GM12878 (cell line): ENCODE data around the gene ZNF311. TPM values are rescaled to one million over a fixed set of nuclear protein-coding genes. Genes with fewer than 3 reads are reported as not detected.
A peak's percentile ranks its signal among the peaks of the same experiment; 100 is the strongest.
"Not testable (repeated sequence)": the region's sequence is repeated elsewhere in the genome, so short reads cannot be mapped to it uniquely, and the experiment has no call there.

Experiments used
- ATAC-seq: fragments of 200-7000 bp; cut with Tn5 transposase; 3 replicates; pipeline ENCODE4 v1.9.1; 2020; ENCODE audit warnings: mild to moderate bottlenecking, moderate library complexity
- BruUV-seq: library from RNA; stranded (reverse); fragments of 400-500 nt; replicated peaks from 2 replicates; lab custom pipeline; 2021; lab: Mats Ljungman, UMichigan
- CTCF ChIA-PET: fragments of 300-600 bp; sonication (Branson Sonifier 250); formaldehyde crosslinking; extraction: SDS; loops from one replicate; lab custom pipeline; 2021; ENCODE audit warnings: inconsistent platforms; lab: Yijun Ruan, JAX
- POLR2A ChIA-PET: fragments of 350-600 bp; formaldehyde crosslinking; extraction: SDS; loops from one replicate; lab custom pipeline; 2021; ENCODE audit warnings: inconsistent platforms; lab: Charles Lee
- RAD21 ChIA-PET: fragments of 300-600 bp; sonication (Branson Sonifier 250); formaldehyde crosslinking; loops from one replicate; lab custom pipeline; 2023; ENCODE audit warnings: antibody characterized with exemption; ENCODE audit not compliant: unreplicated experiment; lab: Charles Lee
- SMC1A ChIA-PET: fragments of 300-600 bp; sonication (Branson Sonifier 250); formaldehyde crosslinking; loops from one replicate; lab custom pipeline; 2023; ENCODE audit not compliant: unreplicated experiment, uncharacterized antibody; lab: Charles Lee
- DNase-seq: peaks from one replicate; pipeline ENCODE4 v3.0.0-alpha.2; 2011; ENCODE audit warnings: low read depth, low spot score
- FAIRE-seq: peaks from 3 replicates; lab custom pipeline; 2011; peaks lifted over from hg19 to GRCh38; lab: Jason Lieb, UNC
- H2AFZ ChIP-seq: 2 replicates; pipeline ENCODE4 v1.6.0; 2011; ENCODE audit warnings: low read depth, low read length, control low read depth; ENCODE audit not compliant: control insufficient read depth
- H3K27ac ChIP-seq: 2 replicates; pipeline ENCODE4 v1.5.1; 2011; ENCODE audit warnings: control low read depth; ENCODE audit not compliant: control insufficient read depth, insufficient read depth
- H3K27me3 ChIP-seq, 2 experiments: replicated peaks in 1 of 2; 2 replicates each; pipeline versions ENCODE4 v1.6.0 to v1.6.1; 2011; ENCODE audit warnings: low read length in 1 of 2; ENCODE audit not compliant: control insufficient read depth in 2 of 2, insufficient read depth in 2 of 2
- H3K36me3 ChIP-seq, 2 experiments: 2 replicates each; pipeline ENCODE4 v1.5.1; 2011; ENCODE audit warnings: low read length in 1 of 2; ENCODE audit not compliant: control insufficient read depth in 2 of 2, insufficient read depth in 2 of 2
- H3K4me1 ChIP-seq: 2 replicates; pipeline ENCODE4 v1.6.1; 2011; ENCODE audit warnings: mild to moderate bottlenecking, low read length, moderate library complexity, mixed read lengths; ENCODE audit not compliant: control insufficient read depth, insufficient read depth
- H3K4me2 ChIP-seq: 2 replicates; pipeline ENCODE4 v1.6.0; 2011; ENCODE audit warnings: control low read depth; ENCODE audit not compliant: control insufficient read depth, insufficient read depth
- H3K4me3 ChIP-seq: fragments of 200-600 bp; sonication (generic); 2 replicates; pipeline ENCODE4 v1.5.1; 2016
- H3K79me2 ChIP-seq: 2 replicates; pipeline ENCODE4 v1.6.0; 2011; ENCODE audit warnings: low read length; ENCODE audit not compliant: control insufficient read depth, insufficient read depth
- H3K9ac ChIP-seq: 2 replicates; pipeline ENCODE4 v1.8.0; 2011; ENCODE audit warnings: low read length, control low read depth, mixed read lengths; ENCODE audit not compliant: control insufficient read depth, insufficient read depth
- H3K9me3 ChIP-seq: replicated peaks from 3 replicates; pipeline ENCODE4 v1.5.1; 2011; ENCODE audit warnings: mild to moderate bottlenecking, low read length; ENCODE audit not compliant: control insufficient read depth, insufficient read depth
- H4K20me1 ChIP-seq: 2 replicates; pipeline ENCODE4 v1.6.0; 2011; ENCODE audit not compliant: control insufficient read depth, insufficient read depth
- CEBPZ ChIP-seq: fragments of 150-350 bp; IDR thresholded peaks from 2 replicates; pipeline ENCODE4 v1.6.1; 2016; ENCODE audit warnings: low read depth, low read length
- E2F4 ChIP-seq: IDR thresholded peaks from 2 replicates; pipeline ENCODE4 v1.6.1; 2012; ENCODE audit warnings: low read depth, low read length, improper control_type of control experiment
- GABPA ChIP-seq: IDR thresholded peaks from 2 replicates; pipeline ENCODE4 v1.6.1; 2014; ENCODE audit warnings: antibody characterized with exemption, low read depth, mild to moderate bottlenecking, inconsistent platforms
- NR2C2 ChIP-seq: IDR thresholded peaks from 2 replicates; pipeline ENCODE4 v1.6.1; 2011; ENCODE audit warnings: borderline replicate concordance, low read depth; ENCODE audit not compliant: control insufficient read depth, insufficient read length
- SPI1 ChIP-seq: IDR thresholded peaks from 2 replicates; pipeline ENCODE4 v1.6.1; 2011; ENCODE audit warnings: low read depth, mild to moderate bottlenecking, low read length, moderate library complexity, borderline replicate concordance; ENCODE audit not compliant: insufficient read depth
- WGBS: methylation state at CpG from one replicate; pipeline ENCODE4 v1.1.6; 2016; ENCODE audit warnings: low lambda C conversion rate; ENCODE audit not compliant: insufficient replicate concordance, insufficient coverage; ENCODE audit errors: missing lambda C conversion rate; 5-methylcytosine and 5-hydroxymethylcytosine counted together
- in situ Hi-C: fragments of 300-500 bp; cut with MboI; formaldehyde crosslinking; loops from 9 replicates; pipeline ENCODE4 v1.14.3; 2018; ENCODE audit warnings: mixed read lengths
- intact Hi-C: fragments of 100-400 bp; cut with micrococcal nuclease; formaldehyde crosslinking; loops from one replicate; pipeline ENCODE4 v1.14.2; 2022; ENCODE audit not compliant: unreplicated experiment
- polyA plus RNA-seq, 11 experiments: library from polyadenylated mRNA; depleted of rRNA in 4 of 11; unstranded in 6 of 11; stranded (reverse) in 5 of 11; fragments of >200 nt; fragmentation: Nextera tagmentation in 4 of 11; fragmentation: Illumina TruSeq in 1 of 11; extraction: Ambion mirVana in 4 of 11; extraction: Trizol in 1 of 11; gene quantifications; 1 replicate in 1 of 11; 2 replicates in 10 of 11; pipeline versions ENCODE4 v1.2.1 to v1.2.3, GENCODE V29; 2011 to 2016; ENCODE audit warnings: inconsistent platforms in 2 of 11, missing spikeins in 2 of 11, low read depth in 1 of 11
- total RNA-seq, 4 experiments: library from RNA; depleted of rRNA in 3 of 4; stranded (reverse); fragments of >200 nt in 3 of 4; fragmentation: Illumina TruSeq in 1 of 4; extraction: Trizol in 1 of 4; gene quantifications; 2 replicates each; pipeline versions ENCODE4 v1.2.1 to v1.2.3, GENCODE V29; 2013 to 2021

Gene ZNF311
- total and polyA plus RNA-seq, 10 of the 15 experiments (the other 5 are each of a cell fraction or from before 2014, with no cell fraction given), result 0.07 TPM; not detected in 9

DNA sequence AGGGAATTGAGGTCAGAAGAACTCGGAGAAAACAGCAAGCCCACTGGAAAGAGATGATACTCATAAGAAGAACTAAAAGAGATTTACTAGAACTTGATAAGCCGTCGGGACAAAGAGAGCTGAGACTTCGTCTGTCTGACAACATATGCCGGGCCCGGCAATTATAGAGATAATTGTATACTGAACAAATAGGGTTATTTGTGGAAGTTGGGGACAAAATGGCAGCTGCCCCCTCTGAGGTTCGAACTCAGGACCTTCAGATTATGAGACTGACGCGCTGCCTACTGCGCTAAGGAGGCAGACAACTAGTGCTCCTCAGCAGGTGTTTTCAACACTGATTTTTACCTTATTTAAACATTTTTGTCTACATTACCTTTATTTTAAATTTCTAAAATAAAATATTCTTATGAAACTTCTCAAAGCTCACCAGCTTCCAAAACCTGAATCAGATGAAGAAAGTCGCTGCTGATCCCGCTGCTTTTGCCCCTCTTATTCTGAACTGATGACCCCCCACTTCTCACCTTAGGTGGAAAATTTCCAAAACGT, 52.0 kb downstream of the ZNF311 start (continued):
- TF ChIP-seq CEBPZ, result no peak
- TF ChIP-seq GABPA, result peak; percentile 48; the same call in 1 of the 2 replicates
- no peak for TF ChIP-seq E2F4
- TF ChIP-seq SPI1, result no peak
- TF ChIP-seq NR2C2, result no peak

DNA sequence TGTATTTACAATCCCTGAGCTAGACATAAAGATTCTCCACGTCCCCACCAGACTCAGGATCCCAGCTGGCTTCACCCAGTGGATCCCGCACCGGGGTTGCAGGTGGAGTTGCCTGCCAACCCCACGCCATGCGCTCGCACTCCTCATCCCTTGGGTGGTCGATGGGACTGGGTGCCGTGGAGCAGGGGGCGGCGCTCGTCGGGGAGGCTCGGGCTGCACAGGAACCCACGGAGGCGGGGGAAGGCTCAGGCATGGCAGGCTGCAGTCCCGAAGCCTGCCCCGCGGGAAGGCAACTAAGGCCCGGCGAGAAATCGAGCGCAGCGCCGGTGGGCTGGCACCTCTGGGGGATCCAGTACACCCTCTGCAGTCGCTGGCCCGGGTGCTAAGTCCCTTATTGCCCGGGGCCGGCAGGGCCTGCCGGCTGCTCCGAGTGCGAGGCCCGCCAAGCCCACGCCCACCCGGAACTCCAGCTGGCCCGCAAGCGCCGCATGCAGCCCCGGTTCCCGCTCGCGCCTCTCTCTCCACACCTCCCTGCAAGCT, 55.4 kb downstream of the ZNF311 start:
- CTCF ChIA-PET, H3K4me2 ChIP-seq, H2AFZ ChIP-seq, SMC1A ChIA-PET, FAIRE-seq, H3K9me3 ChIP-seq, ATAC-seq, H3K4me3 ChIP-seq, H3K79me2 ChIP-seq, BruUV-seq, H3K36me3 ChIP-seq, in situ Hi-C loops, POLR2A ChIA-PET, H3K27ac ChIP-seq, H3K27me3 ChIP-seq, H4K20me1 ChIP-seq, H3K9ac ChIP-seq, H3K4me1 ChIP-seq, DNase-seq: not testable (repeated sequence)
- 76% methylated on average over 31 of the region's 41 CpGs for WGBS
- RAD21 ChIA-PET, result interaction anchor here (1.0 kb wide), 1 partner anchor 26 kb away, joined by 3 read pairs; the partner anchor contains the start of gene TRIM27
- intact Hi-C loops, result loop anchor here (10.0 kb wide), 2 partner anchors 555 to 735 kb away; partner anchors contain the start of gene ZSCAN12
